GM12878 (cell line): ENCODE measurements around the gene FXYD6. TPM values are rescaled to one million over a fixed set of nuclear protein-coding genes. Genes with fewer than 3 reads are reported as not detected.

ENCODE experiments used
- ASH2L ChIP-seq: fragments of 300-600, 200-600 bp; sonication (generic); IDR thresholded peaks from 2 replicates; pipeline ENCODE4 v1.6.1; 2017; ENCODE audit warnings: low read depth, mild to moderate bottlenecking, borderline replicate concordance
- BMI1 ChIP-seq: fragments of 450-650 bp; IDR thresholded peaks from 2 replicates; pipeline ENCODE4 v1.6.1; 2016; ENCODE audit warnings: mild to moderate bottlenecking, moderate library complexity, borderline replicate concordance
- CHD1 ChIP-seq: IDR thresholded peaks from 2 replicates; pipeline ENCODE4 v1.6.1; 2012; ENCODE audit warnings: low read depth, low read length, improper control_type of control experiment
- EGR1 ChIP-seq, 2 experiments: IDR thresholded peaks; 1 replicate in 1 of 2; 2 replicates in 1 of 2; pipeline ENCODE4 v1.6.1; 2011 to 2012; ENCODE audit warnings: low read depth in 2 of 2, low read length in 2 of 2, borderline replicate concordance in 1 of 2, mild to moderate bottlenecking in 1 of 2, moderate library complexity in 1 of 2
- FOS ChIP-seq: IDR thresholded peaks from 3 replicates; pipeline ENCODE4 v1.6.1; 2011; ENCODE audit warnings: borderline replicate concordance; ENCODE audit not compliant: insufficient read length; ENCODE audit errors: extremely low read depth
- FOXM1 ChIP-seq: IDR thresholded peaks from 2 replicates; pipeline ENCODE4 v1.6.1; 2012; ENCODE audit warnings: low read depth, mild to moderate bottlenecking, inconsistent platforms, low read length, moderate library complexity
- HDAC2 ChIP-seq: fragments of 200-600 bp; sonication (generic); IDR thresholded peaks from 2 replicates; pipeline ENCODE4 v1.6.1; 2017
- IRF5 ChIP-seq: fragments of 450-650 bp; IDR thresholded peaks from 2 replicates; pipeline ENCODE4 v1.6.1; 2017; ENCODE audit warnings: borderline replicate concordance
- MAX ChIP-seq: IDR thresholded peaks from 2 replicates; pipeline ENCODE4 v1.6.1; 2012; ENCODE audit warnings: low read depth, low read length, improper control_type of control experiment
- NR2F1 ChIP-seq: fragments of 450-650 bp; conservative IDR thresholded peaks from 2 replicates; pipeline ENCODE4 v1.6.1; 2017; ENCODE audit warnings: mild to moderate bottlenecking
- POU2F2 ChIP-seq: IDR thresholded peaks from 3 replicates; pipeline ENCODE4 v1.6.1; 2011; ENCODE audit warnings: low read depth, mild to moderate bottlenecking, low read length, borderline replicate concordance
- RAD21 ChIP-seq: IDR thresholded peaks from 2 replicates; pipeline ENCODE4 v1.6.1; 2011; ENCODE audit warnings: mild to moderate bottlenecking, low read depth, low read length, moderate library complexity; ENCODE audit not compliant: insufficient read depth
- SMAD1 ChIP-seq: fragments of 450-650 bp; IDR thresholded peaks from 2 replicates; pipeline ENCODE4 v1.6.1; 2018; ENCODE audit warnings: mild to moderate bottlenecking, low read depth; ENCODE audit not compliant: partially characterized antibody
- SP1 ChIP-seq: IDR thresholded peaks from one replicate; pipeline ENCODE4 v1.6.1; 2011; ENCODE audit warnings: low read depth, low read length
- SPI1 ChIP-seq: IDR thresholded peaks from 2 replicates; pipeline ENCODE4 v1.6.1; 2011; ENCODE audit warnings: low read depth, mild to moderate bottlenecking, low read length, moderate library complexity, borderline replicate concordance; ENCODE audit not compliant: insufficient read depth
- TARDBP ChIP-seq: IDR thresholded peaks from 2 replicates; pipeline ENCODE4 v1.6.1; 2016; ENCODE audit warnings: borderline replicate concordance
- TCF12 ChIP-seq: IDR thresholded peaks from 2 replicates; pipeline ENCODE4 v1.6.1; 2011; ENCODE audit warnings: low read depth, mild to moderate bottlenecking, low read length
- ZNF384 ChIP-seq: IDR thresholded peaks from 2 replicates; pipeline ENCODE4 v1.6.1; 2012; ENCODE audit warnings: low read depth, mild to moderate bottlenecking, low read length, improper control_type of control experiment, borderline replicate concordance
- ZZZ3 ChIP-seq: IDR thresholded peaks from 2 replicates; pipeline ENCODE4 v1.6.1; 2011; ENCODE audit warnings: low read depth; ENCODE audit not compliant: control insufficient read depth, insufficient read length
- polyA plus RNA-seq, 11 experiments: library from polyadenylated mRNA; depleted of rRNA in 4 of 11; unstranded in 6 of 11; stranded (reverse) in 5 of 11; fragments of >200 nt; fragmentation: Nextera tagmentation in 4 of 11; fragmentation: Illumina TruSeq in 1 of 11; extraction: Ambion mirVana in 4 of 11; extraction: Trizol in 1 of 11; gene quantifications; 1 replicate in 1 of 11; 2 replicates in 10 of 11; pipeline versions ENCODE4 v1.2.1 to v1.2.3, GENCODE V29; 2011 to 2016; ENCODE audit warnings: inconsistent platforms in 2 of 11, missing spikeins in 2 of 11, low read depth in 1 of 11
- total RNA-seq, 4 experiments: library from RNA; depleted of rRNA in 3 of 4; stranded (reverse); fragments of >200 nt in 3 of 4; fragmentation: Illumina TruSeq in 1 of 4; extraction: Trizol in 1 of 4; gene quantifications; 2 replicates each; pipeline versions ENCODE4 v1.2.1 to v1.2.3, GENCODE V29; 2013 to 2021
- TF ChIP-seq, protein P1 (sequence below), 3 experiments: IDR thresholded peaks in 2 of 3; conservative IDR thresholded peaks in 1 of 3; 2 replicates each; pipeline ENCODE4 v1.5.1; 2011; ENCODE audit warnings: low read depth in 3 of 3, low read length in 3 of 3, mild to moderate bottlenecking in 3 of 3, control low read depth in 2 of 3, moderate library complexity in 2 of 3, inconsistent platforms in 1 of 3, mixed read lengths in 1 of 3; ENCODE audit not compliant: control insufficient read depth in 2 of 3, insufficient read depth in 1 of 3; ENCODE audit errors: extremely low read depth in 1 of 3
- TF ChIP-seq, protein P2 (sequence below): fragments of 450-650 bp; IDR thresholded peaks from 2 replicates; pipeline ENCODE4 v1.6.1; 2017; ENCODE audit warnings: mild to moderate bottlenecking, moderate library complexity
- TF ChIP-seq, protein P3 (sequence below): fragments of 450-650 bp; IDR thresholded peaks from 2 replicates; pipeline ENCODE4 v1.6.1; 2016; ENCODE audit warnings: mild to moderate bottlenecking

FXYD6 gene
- total and polyA plus RNA-seq, 10 of the 15 experiments (the other 5 are each of a cell fraction or from before 2014, with no cell fraction given) = 0.09 to 2.0 (median 0.23) TPM; not detected in 2

GRCh38 chr11:117815262-117815803 lies 61.1 kb downstream of the FXYD6 start (continued):
- TF ChIP-seq, protein P1, sequence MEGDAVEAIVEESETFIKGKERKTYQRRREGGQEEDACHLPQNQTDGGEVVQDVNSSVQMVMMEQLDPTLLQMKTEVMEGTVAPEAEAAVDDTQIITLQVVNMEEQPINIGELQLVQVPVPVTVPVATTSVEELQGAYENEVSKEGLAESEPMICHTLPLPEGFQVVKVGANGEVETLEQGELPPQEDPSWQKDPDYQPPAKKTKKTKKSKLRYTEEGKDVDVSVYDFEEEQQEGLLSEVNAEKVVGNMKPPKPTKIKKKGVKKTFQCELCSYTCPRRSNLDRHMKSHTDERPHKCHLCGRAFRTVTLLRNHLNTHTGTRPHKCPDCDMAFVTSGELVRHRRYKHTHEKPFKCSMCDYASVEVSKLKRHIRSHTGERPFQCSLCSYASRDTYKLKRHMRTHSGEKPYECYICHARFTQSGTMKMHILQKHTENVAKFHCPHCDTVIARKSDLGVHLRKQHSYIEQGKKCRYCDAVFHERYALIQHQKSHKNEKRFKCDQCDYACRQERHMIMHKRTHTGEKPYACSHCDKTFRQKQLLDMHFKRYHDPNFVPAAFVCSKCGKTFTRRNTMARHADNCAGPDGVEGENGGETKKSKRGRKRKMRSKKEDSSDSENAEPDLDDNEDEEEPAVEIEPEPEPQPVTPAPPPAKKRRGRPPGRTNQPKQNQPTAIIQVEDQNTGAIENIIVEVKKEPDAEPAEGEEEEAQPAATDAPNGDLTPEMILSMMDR (IDR thresholded peaks at IDR 0.05 in 2 of 3, conservative IDR thresholded peaks at IDR 0.05 in 1 of 3; ENCODE audit: control insufficient read depth in 2 of 3, extremely low read depth in 1 of 3, insufficient read depth in 1 of 3, low read depth in 3 of 3, low read length in 3 of 3) = no peak
- TF ChIP-seq TARDBP (no peak), SPI1 (peak; percentile 93), NR2F1 (peak; percentile 86), ZNF384 (no peak), RAD21 (no peak), ZZZ3 (no peak), IRF5 (no peak), FOXM1 (peak; percentile 60; the same call in 1 of the 2 replicates), HDAC2 (no peak), TCF12 (no peak), EGR1 (IDR thresholded peaks at IDR 0.05; ENCODE audit: borderline replicate concordance in 1 of 2, low read depth in 2 of 2, low read length in 2 of 2) (peak in 1 of 2 experiments; percentile 8; a peak in 1 of 3 replicates), MAX (peak; percentile 20; the same call in 1 of the 2 replicates), ASH2L (no peak), CHD1 (no peak; the same call in 1 of the 2 replicates), BMI1 (no peak), FOS (no peak), POU2F2 (peak; percentile 61; the same call in 2 of the 3 replicates), SP1 (peak; percentile 53), SMAD1 (no peak)
- TF ChIP-seq, protein P2, sequence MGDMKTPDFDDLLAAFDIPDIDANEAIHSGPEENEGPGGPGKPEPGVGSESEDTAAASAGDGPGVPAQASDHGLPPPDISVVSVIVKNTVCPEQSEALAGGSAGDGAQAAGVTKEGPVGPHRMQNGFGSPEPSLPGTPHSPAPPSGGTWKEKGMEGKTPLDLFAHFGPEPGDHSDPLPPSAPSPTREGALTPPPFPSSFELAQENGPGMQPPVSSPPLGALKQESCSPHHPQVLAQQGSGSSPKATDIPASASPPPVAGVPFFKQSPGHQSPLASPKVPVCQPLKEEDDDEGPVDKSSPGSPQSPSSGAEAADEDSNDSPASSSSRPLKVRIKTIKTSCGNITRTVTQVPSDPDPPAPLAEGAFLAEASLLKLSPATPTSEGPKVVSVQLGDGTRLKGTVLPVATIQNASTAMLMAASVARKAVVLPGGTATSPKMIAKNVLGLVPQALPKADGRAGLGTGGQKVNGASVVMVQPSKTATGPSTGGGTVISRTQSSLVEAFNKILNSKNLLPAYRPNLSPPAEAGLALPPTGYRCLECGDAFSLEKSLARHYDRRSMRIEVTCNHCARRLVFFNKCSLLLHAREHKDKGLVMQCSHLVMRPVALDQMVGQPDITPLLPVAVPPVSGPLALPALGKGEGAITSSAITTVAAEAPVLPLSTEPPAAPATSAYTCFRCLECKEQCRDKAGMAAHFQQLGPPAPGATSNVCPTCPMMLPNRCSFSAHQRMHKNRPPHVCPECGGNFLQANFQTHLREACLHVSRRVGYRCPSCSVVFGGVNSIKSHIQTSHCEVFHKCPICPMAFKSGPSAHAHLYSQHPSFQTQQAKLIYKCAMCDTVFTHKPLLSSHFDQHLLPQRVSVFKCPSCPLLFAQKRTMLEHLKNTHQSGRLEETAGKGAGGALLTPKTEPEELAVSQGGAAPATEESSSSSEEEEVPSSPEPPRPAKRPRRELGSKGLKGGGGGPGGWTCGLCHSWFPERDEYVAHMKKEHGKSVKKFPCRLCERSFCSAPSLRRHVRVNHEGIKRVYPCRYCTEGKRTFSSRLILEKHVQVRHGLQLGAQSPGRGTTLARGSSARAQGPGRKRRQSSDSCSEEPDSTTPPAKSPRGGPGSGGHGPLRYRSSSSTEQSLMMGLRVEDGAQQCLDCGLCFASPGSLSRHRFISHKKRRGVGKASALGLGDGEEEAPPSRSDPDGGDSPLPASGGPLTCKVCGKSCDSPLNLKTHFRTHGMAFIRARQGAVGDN = peak; percentile 92
- TF ChIP-seq, protein P3, sequence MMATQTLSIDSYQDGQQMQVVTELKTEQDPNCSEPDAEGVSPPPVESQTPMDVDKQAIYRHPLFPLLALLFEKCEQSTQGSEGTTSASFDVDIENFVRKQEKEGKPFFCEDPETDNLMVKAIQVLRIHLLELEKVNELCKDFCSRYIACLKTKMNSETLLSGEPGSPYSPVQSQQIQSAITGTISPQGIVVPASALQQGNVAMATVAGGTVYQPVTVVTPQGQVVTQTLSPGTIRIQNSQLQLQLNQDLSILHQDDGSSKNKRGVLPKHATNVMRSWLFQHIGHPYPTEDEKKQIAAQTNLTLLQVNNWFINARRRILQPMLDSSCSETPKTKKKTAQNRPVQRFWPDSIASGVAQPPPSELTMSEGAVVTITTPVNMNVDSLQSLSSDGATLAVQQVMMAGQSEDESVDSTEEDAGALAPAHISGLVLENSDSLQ = peak; percentile 97
